GM12878 (cell line): ENCODE data around the gene FGR. TPM values are rescaled to one million over a fixed set of nuclear protein-coding genes. Genes with fewer than 3 reads are reported as not detected.
A peak's percentile ranks its signal among the peaks of the same experiment; 100 is the strongest.

Experiments
- ATAC-seq: fragments of 200-7000 bp; cut with Tn5 transposase; 3 replicates; pipeline ENCODE4 v1.9.1; 2020; ENCODE audit warnings: mild to moderate bottlenecking, moderate library complexity
- BruUV-seq: library from RNA; stranded (reverse); fragments of 400-500 nt; replicated peaks from 2 replicates; lab custom pipeline; 2021; lab: Mats Ljungman, UMichigan
- CTCF ChIA-PET: fragments of 300-600 bp; sonication (Branson Sonifier 250); formaldehyde crosslinking; extraction: SDS; loops from one replicate; lab custom pipeline; 2021; ENCODE audit warnings: inconsistent platforms; lab: Yijun Ruan, JAX
- POLR2A ChIA-PET: fragments of 350-600 bp; formaldehyde crosslinking; extraction: SDS; loops from one replicate; lab custom pipeline; 2021; ENCODE audit warnings: inconsistent platforms; lab: Charles Lee
- RAD21 ChIA-PET: fragments of 300-600 bp; sonication (Branson Sonifier 250); formaldehyde crosslinking; loops from one replicate; lab custom pipeline; 2023; ENCODE audit warnings: antibody characterized with exemption; ENCODE audit not compliant: unreplicated experiment; lab: Charles Lee
- SMC1A ChIA-PET: fragments of 300-600 bp; sonication (Branson Sonifier 250); formaldehyde crosslinking; loops from one replicate; lab custom pipeline; 2023; ENCODE audit not compliant: unreplicated experiment, uncharacterized antibody; lab: Charles Lee
- DNase-seq: peaks from one replicate; pipeline ENCODE4 v3.0.0-alpha.2; 2011; ENCODE audit warnings: low read depth, low spot score
- FAIRE-seq: peaks from 3 replicates; lab custom pipeline; 2011; peaks lifted over from hg19 to GRCh38; lab: Jason Lieb, UNC
- H2AFZ ChIP-seq: 2 replicates; pipeline ENCODE4 v1.6.0; 2011; ENCODE audit warnings: low read depth, low read length, control low read depth; ENCODE audit not compliant: control insufficient read depth
- H3K27ac ChIP-seq: 2 replicates; pipeline ENCODE4 v1.5.1; 2011; ENCODE audit warnings: control low read depth; ENCODE audit not compliant: control insufficient read depth, insufficient read depth
- H3K27me3 ChIP-seq, 2 experiments: replicated peaks in 1 of 2; 2 replicates each; pipeline versions ENCODE4 v1.6.0 to v1.6.1; 2011; ENCODE audit warnings: low read length in 1 of 2; ENCODE audit not compliant: control insufficient read depth in 2 of 2, insufficient read depth in 2 of 2
- H3K36me3 ChIP-seq, 2 experiments: 2 replicates each; pipeline ENCODE4 v1.5.1; 2011; ENCODE audit warnings: low read length in 1 of 2; ENCODE audit not compliant: control insufficient read depth in 2 of 2, insufficient read depth in 2 of 2
- H3K4me1 ChIP-seq: 2 replicates; pipeline ENCODE4 v1.6.1; 2011; ENCODE audit warnings: mild to moderate bottlenecking, low read length, moderate library complexity, mixed read lengths; ENCODE audit not compliant: control insufficient read depth, insufficient read depth
- H3K4me2 ChIP-seq: 2 replicates; pipeline ENCODE4 v1.6.0; 2011; ENCODE audit warnings: control low read depth; ENCODE audit not compliant: control insufficient read depth, insufficient read depth
- H3K4me3 ChIP-seq: fragments of 200-600 bp; sonication (generic); 2 replicates; pipeline ENCODE4 v1.5.1; 2016
- H3K79me2 ChIP-seq: 2 replicates; pipeline ENCODE4 v1.6.0; 2011; ENCODE audit warnings: low read length; ENCODE audit not compliant: control insufficient read depth, insufficient read depth
- H3K9ac ChIP-seq: 2 replicates; pipeline ENCODE4 v1.8.0; 2011; ENCODE audit warnings: low read length, control low read depth, mixed read lengths; ENCODE audit not compliant: control insufficient read depth, insufficient read depth
- H3K9me3 ChIP-seq: replicated peaks from 3 replicates; pipeline ENCODE4 v1.5.1; 2011; ENCODE audit warnings: mild to moderate bottlenecking, low read length; ENCODE audit not compliant: control insufficient read depth, insufficient read depth
- H4K20me1 ChIP-seq: 2 replicates; pipeline ENCODE4 v1.6.0; 2011; ENCODE audit not compliant: control insufficient read depth, insufficient read depth
- ATF7 ChIP-seq: fragments of 450-650 bp; IDR thresholded peaks from 2 replicates; pipeline ENCODE4 v1.6.1; 2016; ENCODE audit warnings: low read depth, mild to moderate bottlenecking
- CBX5 ChIP-seq: sonication (generic); IDR thresholded peaks from 2 replicates; pipeline ENCODE4 v1.6.1; 2016; ENCODE audit warnings: low read depth, moderate library complexity, mild to moderate bottlenecking, inconsistent platforms
- IKZF1 ChIP-seq: fragments of 450-650 bp; conservative IDR thresholded peaks from 2 replicates; pipeline ENCODE4 v1.6.1; 2017; ENCODE audit warnings: antibody characterized with exemption, mild to moderate bottlenecking
- NBN ChIP-seq: fragments of 450-650 bp; IDR thresholded peaks from 2 replicates; pipeline ENCODE4 v1.6.1; 2016
- PBX3 ChIP-seq: IDR thresholded peaks from 2 replicates; pipeline ENCODE4 v1.6.1; 2011; ENCODE audit warnings: mild to moderate bottlenecking, low read depth, low read length, moderate library complexity; ENCODE audit not compliant: insufficient replicate concordance
- PKNOX1 ChIP-seq: fragments of 450-650 bp; IDR thresholded peaks from 2 replicates; pipeline ENCODE4 v1.6.1; 2016; ENCODE audit warnings: mild to moderate bottlenecking
- WGBS: methylation state at CpG from one replicate; pipeline ENCODE4 v1.1.6; 2016; ENCODE audit warnings: low lambda C conversion rate; ENCODE audit not compliant: insufficient replicate concordance, insufficient coverage; ENCODE audit errors: missing lambda C conversion rate; 5-methylcytosine and 5-hydroxymethylcytosine counted together
- in situ Hi-C: fragments of 300-500 bp; cut with MboI; formaldehyde crosslinking; loops from 9 replicates; pipeline ENCODE4 v1.14.3; 2018; ENCODE audit warnings: mixed read lengths
- intact Hi-C: fragments of 100-400 bp; cut with micrococcal nuclease; formaldehyde crosslinking; loops from one replicate; pipeline ENCODE4 v1.14.2; 2022; ENCODE audit not compliant: unreplicated experiment
- polyA plus RNA-seq, 11 experiments: library from polyadenylated mRNA; depleted of rRNA in 4 of 11; unstranded in 6 of 11; stranded (reverse) in 5 of 11; fragments of >200 nt; fragmentation: Nextera tagmentation in 4 of 11; fragmentation: Illumina TruSeq in 1 of 11; extraction: Ambion mirVana in 4 of 11; extraction: Trizol in 1 of 11; gene quantifications; 1 replicate in 1 of 11; 2 replicates in 10 of 11; pipeline versions ENCODE4 v1.2.1 to v1.2.3, GENCODE V29; 2011 to 2016; ENCODE audit warnings: inconsistent platforms in 2 of 11, missing spikeins in 2 of 11, low read depth in 1 of 11
- total RNA-seq, 4 experiments: library from RNA; depleted of rRNA in 3 of 4; stranded (reverse); fragments of >200 nt in 3 of 4; fragmentation: Illumina TruSeq in 1 of 4; extraction: Trizol in 1 of 4; gene quantifications; 2 replicates each; pipeline versions ENCODE4 v1.2.1 to v1.2.3, GENCODE V29; 2013 to 2021

FGR gene
- total and polyA plus RNA-seq, 10 of the 15 experiments (the other 5 are each of a cell fraction or from before 2014, with no cell fraction given): 10.9 to 193 (median 74.7) TPM

DNA sequence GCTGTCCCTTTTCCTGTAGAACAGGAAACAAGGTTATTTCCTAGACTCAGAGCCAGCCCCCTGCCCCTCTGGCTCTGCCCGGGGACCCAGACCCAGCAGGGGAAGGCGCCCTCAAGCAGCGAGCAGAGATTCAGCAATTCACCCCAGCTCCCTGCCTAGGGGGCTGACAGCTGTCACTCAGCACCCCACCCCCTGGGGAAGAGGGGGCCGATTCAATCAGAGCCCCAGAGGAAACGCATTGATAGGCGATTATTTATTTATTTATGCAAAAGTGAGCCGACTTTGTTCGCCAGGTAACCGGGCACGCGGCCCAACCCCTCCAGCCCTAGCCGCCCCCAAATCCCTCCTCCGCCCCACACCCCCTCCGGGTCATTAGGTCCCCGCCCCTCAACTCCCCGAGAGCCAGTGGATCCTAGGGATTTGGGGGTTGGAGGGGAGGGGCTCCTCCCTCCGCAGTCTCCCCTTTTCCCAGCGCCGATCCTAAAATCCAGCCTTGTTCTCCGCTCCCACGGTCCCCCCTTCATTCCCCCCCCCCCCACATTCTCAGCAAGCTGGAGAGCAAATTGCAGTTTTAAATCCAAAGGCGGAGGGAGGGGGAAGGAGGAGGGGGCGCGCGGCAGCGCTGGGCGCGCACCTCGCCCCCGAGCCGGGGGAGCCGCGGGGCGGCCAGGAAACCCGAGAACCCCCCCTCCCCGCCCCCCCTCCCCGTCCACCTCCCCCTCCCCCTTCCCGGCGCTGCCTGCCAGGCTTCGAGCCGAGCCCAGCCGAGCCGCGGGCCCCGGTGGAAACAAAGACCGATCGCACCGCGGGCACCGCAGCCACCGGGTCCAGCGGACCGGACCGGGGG is 32.3 kb downstream of the FGR start:
- Histone ChIP-seq H3K4me1 (peaks cover 46% of the 10 kb centered on the region), H2AFZ (no peak overlapping the region; the same call in 1 of the 2 replicates), H3K9ac (peak overlapping the region; percentile 58; the same call in 1 of the 2 replicates), H3K36me3 (no peaks in the 10 kb centered on the region; a peak in 2 of 4 replicates), H3K4me2 (peak overlapping the region; percentile 88), H3K27ac (no peak overlapping the region), H4K20me1 (0 out of 2 replicates have a peak, but pooled peaks cover 3% of the 10 kb centered on the region), H3K27me3 (no peaks in the 10 kb centered on the region), H3K4me3 (peak overlapping the region; percentile 83), H3K79me2 (peaks cover 1% of the 10 kb centered on the region), H3K9me3 (no peaks in the 10 kb centered on the region)
- BruUV-seq: no TSS peak
- ATAC-seq (peak; percentile 3), FAIRE-seq (no peak), DNase-seq (no peak)
- CTCF ChIA-PET: interaction anchor here (0.6 to 10.4 kb wide), 16 partner anchors 9 to 305 kb away, joined by 3 to 155 read pairs (median 4); no protein-coding TSS in a partner anchor
- POLR2A ChIA-PET: interaction anchor here (0.6 to 1.1 kb wide), 8 partner anchors 26 to 199 kb away, joined by 3 to 6 read pairs (median 3); no protein-coding TSS in a partner anchor
- SMC1A ChIA-PET: interaction anchor here (0.9 to 4.0 kb wide), 11 partner anchors 29 to 187 kb away, joined by 3 to 42 read pairs (median 4); no protein-coding TSS in a partner anchor
- RAD21 ChIA-PET: interaction anchor here (0.9 to 11.0 kb wide), 18 partner anchors 27 to 491 kb away, joined by 3 to 181 read pairs (median 4); partner anchors contain the start of genes FAM76A and STX12
- in situ Hi-C loops (no loop called here), intact Hi-C loops (loop anchor here (10.0 kb wide), 1 partner anchor 118 kb away; no protein-coding TSS in a partner anchor)
- no peak for TF ChIP-seq ATF7
- TF ChIP-seq PKNOX1: peak; percentile 91
- no peak for TF ChIP-seq CBX5
- peak; percentile 82 for TF ChIP-seq PBX3
- TF ChIP-seq NBN: 0 out of 2 replicates have a peak, but pooled peaks have one; percentile 38
- TF ChIP-seq IKZF1: 0 out of 2 replicates have a peak, but pooled peaks have one; percentile 26
- 0% methylated on average over 17 of the region's 54 CpGs for WGBS
